SK-N-SH treated with all-trans-retinoic acid at 6 μM for 48 hours (cell line): ENCODE measurements around the gene PDGFC.

Source experiments
- TCF4 ChIP-seq: fragments of 250-450 bp; sonication (Bioruptor Pico); IDR thresholded peaks from 2 replicates; pipeline ENCODE4 v1.8.0; 2021; ENCODE audit warnings: mild to moderate bottlenecking, moderate library complexity, borderline replicate concordance
- ZNF70 ChIP-seq: fragments of 450-650 bp; formaldehyde crosslinking; IDR thresholded peaks from 2 replicates; pipeline ENCODE4 v1.5.0; 2020; ENCODE audit warnings: mild to moderate bottlenecking, moderate library complexity

- TF ChIP-seq TCF4 (CRISPR knock-in tag) (no peak), ZNF70 (CRISPR knock-in tag) (no peak)
Observed at GRCh38 chr4:156775813-156776212, 195.8 kb downstream of the PDGFC start.
